ENCODE data around the gene CEPT1.

The CEPT1 gene

DNA sequence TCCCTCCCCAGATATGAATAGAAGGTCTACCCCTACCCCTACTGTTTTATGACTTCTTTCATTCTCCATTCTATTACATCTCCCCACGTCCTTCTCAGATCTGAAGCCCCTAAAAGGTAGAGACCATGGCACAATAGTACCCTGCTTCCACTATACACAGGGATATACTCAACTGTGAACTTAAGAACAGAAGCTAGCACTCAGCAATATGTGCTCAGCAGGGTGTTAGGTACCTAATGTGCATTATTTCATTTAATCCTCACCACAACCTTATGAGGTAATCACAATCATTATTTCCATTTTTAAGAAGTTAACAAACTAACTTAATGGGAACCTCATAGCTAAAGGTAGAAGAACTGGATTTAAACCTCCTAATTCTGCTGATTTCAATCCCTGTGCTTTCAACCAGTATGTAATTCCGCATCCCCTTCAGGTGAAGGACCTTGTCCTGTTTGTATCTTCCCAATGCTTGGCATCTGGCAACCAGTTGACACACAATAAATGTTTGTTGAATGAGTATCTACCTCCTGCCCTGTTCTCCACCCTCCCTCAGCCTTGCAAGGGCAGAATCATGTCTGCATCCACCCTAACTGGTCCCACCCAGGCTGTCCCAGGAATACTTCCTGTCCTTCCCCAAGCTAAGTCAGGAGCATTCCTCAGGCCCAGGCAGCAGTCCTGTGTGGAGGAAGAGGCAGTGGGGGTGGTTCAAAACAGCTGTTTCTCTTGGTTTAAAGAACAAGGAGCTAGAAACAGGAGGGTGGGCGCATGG is 53.9 kb downstream of the CEPT1 start:
- DNase-seq = no peak

DNA sequence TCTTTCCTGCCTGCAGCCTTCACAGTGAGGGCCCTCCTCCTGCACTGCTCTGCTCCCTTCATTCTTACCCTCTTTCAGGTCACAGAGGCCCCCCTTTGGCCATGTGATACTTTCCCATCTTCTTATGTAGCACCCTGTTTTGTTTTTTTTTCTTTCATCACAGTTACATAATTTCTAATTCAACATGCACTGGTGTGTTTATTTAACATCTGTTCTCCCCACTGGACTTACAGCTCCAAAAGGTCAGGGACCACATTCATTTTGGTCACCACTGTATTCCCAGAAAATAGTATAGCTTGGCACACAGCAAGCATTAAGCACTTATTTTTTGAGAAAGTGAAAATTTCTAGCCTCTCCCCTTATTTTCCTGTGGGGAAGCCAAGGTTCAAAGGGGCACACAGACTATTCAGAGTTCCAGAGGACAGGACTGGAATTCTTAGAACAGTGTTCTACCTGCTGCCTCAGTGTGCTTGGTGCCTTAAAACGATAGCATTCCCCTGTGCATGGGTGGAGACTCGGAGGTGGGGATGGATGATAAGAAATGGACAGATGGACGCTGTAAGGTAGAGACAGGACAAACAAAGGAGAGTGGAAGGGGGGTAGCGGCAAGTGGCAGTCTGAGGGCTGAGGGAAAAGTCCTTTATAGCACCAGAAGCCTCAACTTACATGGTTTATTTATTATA is 55.1 kb downstream of the CEPT1 start:
- DNase-seq = no peak

DNA sequence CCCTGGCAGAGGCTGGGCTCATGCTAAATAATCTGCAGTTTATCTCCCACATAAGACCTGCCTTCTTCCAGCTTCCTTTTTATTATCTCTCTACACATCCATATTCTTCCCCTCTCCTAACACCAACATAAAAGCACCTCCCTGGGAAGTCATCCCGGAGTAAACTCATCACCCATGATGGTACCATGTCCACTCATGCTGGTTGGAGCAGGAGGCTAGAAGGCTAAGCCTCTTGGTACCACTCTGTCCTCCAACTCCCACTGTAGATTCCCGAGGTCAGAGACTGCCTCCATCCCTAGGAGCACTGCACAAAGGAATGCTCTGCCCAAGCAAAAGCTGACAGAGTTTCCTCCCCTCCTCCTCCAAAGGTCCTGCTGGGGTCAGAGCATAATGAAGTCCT is 56.2 kb downstream of the CEPT1 start:
- DNase-seq = no peak

DNA sequence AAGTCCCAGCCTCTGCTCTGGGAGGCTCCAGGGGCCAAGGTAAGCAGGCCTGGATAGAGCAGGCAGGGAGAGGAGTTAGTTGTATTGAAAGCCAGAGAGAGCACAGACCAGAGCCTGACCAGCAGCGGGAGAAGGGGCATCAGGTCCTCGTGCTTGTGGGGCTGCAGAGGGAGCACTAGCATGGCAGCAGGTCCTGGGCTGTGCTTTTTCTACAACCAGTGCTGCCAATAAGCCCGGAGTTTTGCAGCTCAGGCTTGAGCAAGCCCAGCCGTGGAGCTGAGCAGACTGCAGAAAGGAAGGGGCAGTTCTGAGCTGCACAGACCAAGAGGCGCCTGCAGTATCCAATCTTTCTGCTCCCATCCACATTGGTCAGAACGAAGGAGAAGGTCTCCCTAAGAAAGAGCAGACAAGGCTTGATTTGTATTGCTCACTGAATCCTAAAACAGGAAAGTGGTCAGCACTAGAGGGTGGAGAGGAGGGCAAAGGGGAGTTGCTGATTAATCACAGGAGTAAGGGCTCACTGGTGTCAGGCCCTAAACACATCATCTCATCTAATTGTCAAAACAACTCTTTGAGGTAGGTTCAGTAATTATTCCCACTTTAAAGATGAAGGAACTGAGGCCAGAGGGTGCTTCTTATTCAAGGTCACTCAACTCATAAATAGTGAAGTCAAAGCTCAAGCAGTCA is 57.7 kb downstream of the CEPT1 start:
- no peak for DNase-seq

DNA sequence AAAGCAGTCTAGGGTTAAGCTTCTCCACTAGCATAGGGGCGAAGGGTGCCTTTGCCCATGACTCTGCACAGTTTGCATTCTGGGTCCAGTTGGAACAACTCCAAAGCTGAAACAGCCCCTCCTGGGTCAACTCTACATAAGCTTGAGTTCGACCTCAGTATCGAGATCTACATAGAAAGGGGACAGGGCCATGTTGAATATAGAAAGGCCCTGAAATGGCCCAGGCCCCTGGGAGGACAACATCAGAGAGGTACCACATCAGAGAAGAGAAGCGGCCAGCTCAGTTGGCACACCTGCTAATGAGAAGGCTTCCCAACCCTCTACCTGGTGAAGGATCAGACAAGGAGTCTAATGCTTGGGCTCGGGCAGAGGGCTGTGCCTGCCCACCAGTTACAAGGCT is 58.8 kb downstream of the CEPT1 start:
- DNase-seq = no peak

DNA sequence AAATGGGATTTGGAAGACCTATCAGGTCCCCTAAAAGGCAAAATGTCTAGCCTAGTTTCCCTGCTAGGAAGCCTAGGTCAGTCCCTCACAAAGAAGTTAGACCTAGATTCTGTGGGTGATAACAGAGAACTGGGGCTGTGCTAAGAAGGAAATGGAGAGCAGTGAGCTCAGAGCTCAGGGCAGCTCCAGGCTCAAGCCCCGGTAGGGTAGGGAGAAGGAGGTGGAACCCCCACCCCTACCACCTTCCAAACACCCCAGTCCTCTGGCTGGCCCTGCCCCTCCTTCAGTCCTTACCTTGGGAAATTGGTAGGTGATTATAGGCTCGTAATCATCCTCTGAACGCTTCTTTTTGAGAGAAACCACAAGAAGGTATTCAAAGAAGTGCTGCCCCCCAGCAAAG is 59.3 kb downstream of the CEPT1 start:
- no peak for DNase-seq

DNA sequence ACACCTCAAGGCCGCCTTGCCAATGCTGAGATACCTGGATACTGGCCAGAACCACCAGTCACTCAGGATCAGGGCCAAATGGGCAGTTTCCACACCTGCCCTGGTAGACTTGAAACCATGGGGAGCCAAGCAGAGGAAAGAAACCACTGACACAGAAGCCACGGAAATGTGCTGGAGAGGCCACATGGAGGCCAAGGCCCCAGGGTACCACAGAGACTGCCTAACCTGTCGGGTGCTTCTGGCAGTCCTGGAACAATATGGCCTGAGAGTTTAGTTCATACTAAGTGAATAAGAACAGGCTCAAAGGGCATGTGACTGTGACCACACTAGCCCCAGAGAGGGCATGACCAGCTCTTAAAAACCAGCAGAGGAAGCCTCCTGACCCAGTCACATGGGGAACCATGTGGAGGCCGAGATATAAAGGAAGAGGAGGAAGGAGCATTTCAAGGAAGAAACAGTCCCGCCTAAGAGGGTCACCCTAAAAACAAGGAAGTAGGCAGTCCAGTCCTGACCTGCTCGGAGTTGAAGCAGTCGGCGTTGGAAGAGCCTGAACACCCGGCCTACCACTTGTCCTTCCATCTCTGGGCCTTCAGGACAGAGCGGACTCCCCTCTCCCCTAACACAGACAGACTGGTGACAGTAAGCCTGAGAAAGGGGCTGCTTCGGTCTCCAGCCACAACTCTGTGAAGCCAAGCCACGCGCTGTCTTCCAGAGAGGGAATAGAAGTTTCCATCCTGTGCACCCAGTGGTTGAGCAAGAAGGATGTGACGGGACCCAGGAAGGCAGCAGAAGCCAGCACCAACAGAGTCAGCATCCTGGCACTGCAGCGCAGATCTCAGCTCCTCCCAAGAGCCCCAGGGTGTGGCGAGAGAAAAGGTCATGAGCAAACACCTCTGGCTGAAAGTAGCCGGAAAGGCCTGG is 60.1 kb downstream of the CEPT1 start, which contains the start of gene DENND2D:
TSS of gene DENND2D (minus strand) at position 766 of the 921 bp plus-strand sequence. CDS start at position 579, 187 bp downstream.
- no peak for DNase-seq

DNA sequence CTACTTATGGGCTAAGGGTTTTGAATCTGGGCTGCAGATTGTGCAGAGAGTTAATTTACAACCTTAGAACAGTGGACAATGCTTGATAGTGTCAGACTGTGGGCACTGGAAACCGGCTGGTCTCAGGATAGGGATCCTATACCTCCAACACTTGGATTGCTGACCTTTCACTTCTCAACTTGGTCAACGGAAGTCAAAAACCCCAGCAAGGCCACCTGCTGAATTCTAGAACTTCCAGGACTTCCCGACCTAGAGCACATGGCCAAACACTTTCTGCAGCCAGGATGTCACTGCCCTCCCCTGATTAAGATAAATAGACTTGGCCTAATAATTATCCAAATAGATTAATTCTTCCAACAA is 60.8 kb downstream of the CEPT1 start:
- DNase-seq = no peak

DNA sequence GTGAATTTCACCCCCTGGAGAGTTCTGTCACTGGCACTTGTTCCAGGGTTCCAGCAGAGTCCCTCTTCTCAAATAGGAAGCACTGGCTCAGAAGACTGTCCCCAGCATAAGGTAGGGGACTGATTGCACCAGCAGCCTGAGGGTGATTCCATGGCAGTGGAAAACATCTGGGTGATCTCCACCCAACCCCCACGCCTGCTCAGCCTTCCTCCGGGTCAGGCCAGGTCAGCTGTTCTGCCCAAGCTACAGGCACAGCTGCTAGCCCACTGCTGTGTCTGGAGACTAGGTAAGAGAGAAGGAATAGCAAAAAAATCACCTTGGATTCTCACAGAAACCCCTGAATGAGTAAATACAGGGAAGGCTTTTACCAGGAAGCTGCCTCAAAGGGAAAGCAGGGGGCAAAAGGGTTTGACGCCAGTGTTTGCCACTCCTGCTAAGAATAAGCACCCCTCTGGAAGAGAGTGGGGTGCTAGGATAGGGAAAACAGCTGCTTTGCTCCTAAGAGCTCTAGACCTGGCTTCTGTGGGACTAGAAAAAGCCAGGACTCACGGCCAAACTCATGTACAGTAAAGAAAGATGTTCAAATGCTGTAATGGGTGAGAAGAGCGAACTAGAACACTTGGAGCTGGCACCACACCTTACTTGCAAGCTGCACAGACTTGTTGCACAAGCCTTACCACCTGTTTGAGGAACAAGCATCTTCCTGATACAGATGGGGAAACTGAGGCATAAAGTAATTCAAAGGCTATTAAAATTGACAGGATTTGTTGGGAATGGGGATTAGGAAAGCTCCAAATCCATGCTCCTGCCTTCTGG is 61.5 kb downstream of the CEPT1 start:
- no peak for DNase-seq

DNA sequence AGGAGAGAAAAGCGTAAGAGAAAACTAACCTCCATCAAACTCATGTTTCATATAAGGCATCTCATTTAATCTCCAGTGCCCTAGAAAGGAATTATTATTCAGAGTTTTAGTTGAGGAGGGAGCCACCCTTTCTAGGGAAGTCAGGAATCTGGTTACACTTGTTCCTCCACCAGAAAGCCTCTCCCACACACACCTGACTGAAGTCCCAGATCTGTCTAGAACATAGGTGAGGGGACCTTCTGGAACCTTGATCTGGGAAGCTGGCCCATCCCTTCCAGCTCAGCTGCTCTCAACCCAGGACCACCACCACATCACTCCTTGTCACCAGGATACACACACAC is 62.3 kb downstream of the CEPT1 start:
- DNase-seq = no peak

DNA sequence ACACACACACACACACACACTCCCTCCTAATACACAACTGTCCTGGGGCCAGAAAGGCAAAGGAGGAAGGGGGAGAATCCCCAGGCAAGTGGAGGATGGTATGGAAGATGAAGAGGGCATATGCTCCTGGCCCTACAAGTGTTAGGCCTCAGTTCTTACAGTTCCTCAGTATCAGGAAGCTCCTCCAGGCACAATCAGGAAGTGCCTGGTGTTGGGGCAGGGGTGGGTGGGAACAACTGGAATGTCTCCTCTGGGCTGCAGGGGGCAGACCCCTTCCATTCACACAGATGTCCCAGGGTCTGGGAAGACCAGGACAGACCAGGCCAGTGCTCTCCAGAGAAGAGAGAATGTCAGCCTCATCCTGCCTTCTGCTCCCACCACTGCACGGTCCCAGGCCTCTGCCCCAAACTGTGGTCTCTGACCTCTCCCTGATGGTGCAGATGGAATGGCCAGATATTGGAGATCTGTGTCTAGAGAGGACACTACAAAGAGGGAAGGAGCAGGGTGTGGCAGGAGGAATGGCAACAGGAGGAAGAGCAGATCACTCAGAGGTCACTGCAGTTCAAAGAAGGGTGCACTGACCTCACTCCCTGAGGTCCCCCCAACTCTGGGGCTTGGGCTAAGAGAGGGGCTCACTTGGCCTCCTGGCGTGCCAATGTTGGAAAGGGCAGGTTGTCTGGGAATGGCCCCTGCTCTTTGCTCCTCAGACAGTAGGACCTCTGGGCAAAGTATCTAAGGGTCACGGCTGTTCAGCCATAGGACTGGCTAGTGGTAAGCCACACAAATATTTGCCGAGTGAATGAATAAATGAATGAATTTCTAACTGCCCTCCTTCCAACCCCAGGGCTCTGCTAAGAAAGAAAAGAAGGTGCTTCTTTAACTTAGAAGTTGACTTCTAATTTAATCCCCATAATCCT is 62.9 kb downstream of the CEPT1 start:
- DNase-seq = no peak

DNA sequence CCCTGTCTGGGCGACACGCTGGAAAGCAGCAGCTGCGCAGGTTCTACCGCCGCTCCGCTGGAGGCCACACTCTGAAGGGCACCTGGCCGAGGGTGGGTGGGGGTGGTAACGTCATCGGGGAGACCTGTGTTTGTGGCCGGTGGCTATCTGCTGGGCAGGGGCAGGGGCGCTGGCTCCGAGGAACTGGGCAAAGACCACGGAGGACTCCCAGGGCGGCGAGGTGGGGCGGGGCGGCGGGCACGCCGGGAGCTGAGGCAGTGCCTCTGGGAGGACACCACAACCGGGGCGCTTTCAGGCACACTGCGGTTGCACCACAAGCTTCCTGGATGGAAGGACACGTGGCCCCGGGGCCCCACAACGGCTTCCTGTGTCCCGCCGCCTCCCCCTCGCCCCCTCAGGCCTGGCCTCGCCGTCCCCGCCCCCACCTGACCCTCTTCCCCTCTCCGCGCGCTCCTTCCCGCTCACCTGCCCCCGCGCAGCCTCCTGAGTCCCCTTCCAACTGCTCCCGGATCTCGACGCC is 63.7 kb downstream of the CEPT1 start:
- no peak for DNase-seq

DNA sequence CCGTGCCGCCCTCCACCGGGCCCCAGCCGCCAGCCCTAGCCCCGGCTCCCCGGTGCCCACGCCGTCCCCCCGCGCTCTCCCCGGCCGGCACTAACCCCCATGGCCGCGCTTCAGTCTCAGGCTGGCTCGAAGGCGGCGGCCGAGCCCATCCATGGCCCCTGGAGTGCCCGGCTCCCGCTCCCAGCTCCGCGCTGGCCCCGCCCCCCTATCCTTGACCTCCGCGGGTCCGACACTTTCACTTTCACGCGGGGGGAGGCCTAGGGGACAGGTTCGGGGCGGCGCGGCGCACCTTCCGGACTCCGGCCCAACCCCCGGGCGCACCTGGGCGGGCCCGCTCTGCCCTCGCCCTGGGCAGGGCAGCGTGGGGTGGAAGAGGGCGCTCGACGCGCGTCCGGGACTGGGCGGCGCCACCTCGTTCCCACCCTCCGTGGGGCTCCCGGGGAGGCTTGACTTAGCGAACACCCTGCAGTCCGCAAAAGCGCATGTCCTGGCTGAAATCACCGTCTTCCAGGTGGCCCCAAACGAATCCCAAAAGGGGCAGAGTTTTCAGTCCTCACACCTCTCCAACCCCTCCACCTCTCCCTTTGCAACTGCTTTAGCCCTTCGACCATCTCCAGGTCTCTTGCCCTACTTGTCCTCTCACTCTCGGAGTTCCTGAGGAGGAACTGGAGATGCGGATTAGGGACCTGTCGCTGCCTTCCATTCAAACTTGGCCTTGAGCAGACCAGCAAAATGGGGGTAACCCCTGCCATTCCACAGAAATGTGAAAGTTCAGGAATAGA is 64.4 kb downstream of the CEPT1 start:
- DNase-seq = no peak

DNA sequence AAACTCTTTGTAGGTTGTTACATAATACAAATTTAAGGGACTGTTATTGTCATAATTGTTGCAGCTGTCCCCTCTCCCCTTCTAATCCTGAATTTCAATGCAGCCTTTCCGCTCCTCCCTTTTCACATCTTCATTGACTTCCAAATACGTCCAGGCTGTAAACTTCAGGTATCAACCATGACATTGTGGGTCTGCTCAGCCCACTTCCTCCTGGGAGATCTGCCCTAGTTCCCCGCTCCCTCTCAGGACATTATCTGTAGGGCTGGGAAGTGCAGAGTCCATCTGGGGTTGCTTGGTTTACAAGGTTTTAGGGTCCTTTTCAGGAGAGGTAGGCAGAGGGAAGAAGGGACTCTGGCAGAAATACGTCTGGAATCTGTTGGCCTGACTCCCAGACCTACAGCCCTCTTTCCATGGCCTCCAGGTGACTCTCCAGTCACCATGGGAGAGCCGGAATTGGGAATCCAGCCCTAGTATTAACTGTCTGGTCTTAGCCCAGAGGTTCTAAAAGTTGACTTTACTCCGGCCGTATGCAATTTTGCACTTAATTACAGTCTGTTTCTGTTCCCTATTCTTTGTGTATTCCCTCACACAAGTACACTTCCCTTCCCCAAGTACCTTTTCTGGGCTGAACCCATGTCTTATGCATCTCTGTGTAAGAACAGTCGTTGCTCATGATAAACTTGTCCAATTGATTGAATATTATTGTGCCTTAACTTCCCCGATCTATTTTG is 65.1 kb downstream of the CEPT1 start:
- DNase-seq = no peak

DNA sequence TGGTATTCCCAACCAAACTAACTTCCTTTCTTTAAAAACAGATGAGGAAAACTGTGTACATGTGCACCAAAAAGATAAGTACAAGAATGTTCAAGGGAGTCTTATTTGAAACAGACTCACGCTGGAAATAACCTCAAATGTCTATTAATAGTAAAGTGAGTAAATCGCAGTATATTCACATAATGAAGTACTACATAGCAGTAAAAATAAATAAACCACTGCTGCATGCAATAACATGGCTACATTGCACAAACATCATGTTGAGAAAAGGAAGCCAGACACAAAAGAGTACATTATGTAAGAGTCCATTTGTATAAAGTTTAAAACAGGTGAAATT is 65.7 kb downstream of the CEPT1 start:
- DNase-seq = no peak

DNA sequence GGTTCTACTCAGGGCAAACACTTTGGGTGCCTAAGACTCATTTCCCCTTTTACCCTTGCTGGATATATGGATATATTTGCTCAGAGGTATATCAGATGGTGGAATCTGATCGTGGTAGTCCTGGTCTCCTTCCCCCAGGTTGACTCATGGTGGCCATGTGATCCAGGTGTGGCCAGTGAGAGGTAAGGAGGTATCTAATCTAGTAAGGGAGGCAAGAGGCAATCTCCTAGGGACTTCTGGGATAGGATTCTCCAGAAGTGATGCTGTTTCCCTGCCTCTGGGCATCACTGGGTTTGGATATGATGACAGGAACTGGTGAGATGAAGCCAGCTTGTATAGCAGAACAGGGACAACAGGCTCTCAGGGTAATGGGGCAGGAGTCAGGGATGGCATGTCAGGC is 68.9 kb downstream of the CEPT1 start:
- DNase-seq = no peak

DNA sequence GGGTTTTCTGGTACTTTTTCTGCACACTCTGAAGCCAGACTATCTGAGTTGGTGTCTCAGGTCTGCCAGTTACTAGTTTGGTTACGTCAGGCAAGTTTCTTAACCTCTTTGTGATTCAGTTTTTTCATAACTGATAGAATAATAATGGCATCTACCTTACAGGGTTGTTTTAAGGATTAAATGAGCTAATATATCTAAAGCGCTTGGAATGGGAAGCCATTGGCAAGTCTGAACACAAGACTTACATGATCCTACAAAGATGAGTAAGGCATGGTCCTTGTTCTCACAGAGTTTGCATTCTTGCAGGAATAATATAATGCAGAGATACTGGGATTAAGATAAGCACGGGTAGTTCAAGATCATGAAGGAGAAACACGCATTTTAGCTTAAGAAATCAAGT is 69.6 kb downstream of the CEPT1 start:
- DNase-seq = no peak

DNA sequence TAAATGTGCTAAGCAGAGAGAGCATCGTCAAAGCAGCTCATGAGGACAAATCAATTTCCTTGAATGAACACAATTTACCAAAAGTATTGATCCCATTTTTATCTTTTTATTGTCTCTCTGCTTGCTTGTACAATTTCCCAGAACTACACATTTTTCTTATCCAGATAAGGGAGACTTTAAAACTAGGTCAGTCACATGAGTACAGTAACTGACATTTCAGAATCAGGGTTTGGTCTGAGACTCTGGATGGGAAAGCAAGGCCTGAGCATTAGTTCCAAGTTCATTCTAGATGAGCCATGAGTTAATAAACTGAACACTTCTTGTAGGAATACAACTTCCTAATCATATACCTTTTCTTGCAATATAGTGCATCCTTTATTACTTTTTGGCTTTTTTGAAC is 71.9 kb downstream of the CEPT1 start:
- DNase-seq = no peak

DNA sequence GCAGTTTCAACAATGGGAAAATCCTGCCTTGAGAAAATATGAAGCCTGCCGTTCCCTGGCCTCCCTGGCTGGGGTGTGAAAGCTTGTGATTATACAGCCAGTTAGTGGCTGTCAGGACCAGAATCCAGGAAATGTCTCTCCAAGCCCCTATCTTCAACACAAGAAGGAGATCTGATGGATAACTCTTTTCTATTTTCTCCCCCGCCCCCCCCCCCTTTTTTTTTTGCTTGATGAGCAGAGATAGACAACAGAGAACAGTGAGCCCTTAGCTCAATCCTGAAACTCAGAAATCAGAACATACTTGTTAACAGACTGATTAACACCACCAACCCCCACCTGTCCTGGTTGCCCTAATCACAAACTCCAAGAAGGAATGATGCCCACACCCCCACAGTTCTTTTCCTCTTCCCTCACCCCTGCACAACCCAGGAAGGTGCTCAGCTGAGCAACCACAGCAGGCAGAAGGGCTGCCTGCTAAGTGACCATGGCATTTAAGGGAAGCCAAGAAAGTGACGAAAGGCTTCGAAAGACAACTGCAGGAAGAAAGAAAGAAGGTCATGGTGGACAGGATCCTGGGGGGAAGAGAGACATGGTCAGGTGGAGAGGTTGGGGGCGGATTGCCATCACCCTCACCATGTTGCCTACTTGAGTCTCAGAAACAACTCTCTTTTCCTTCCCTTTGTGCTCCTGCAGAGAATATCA is 72.8 kb downstream of the CEPT1 start:
- DNase-seq = no peak

Data from NCI-H1694 (cell line).